Measurements from ENCODE around the gene INO80C.
"Not testable (repeated sequence)": the region's sequence is repeated elsewhere in the genome, so short reads cannot be mapped to it uniquely, and the experiment has no call there.

The INO80C gene

GRCh38 chr18:35487525-35487924 is 10.2 kb downstream of the INO80C start:
- DNase-seq = not testable (repeated sequence)

GRCh38 chr18:35485852-35486251 is 11.9 kb downstream of the INO80C start:
- DNase-seq = no peak

- no peak for DNase-seq
Measured at GRCh38 chr18:35484034-35484433, 13.7 kb downstream of the INO80C start.

GRCh38 chr18:35481960-35482366 is 15.8 kb downstream of the INO80C start:
- DNase-seq = no peak

GRCh38 chr18:35479911-35480586 is 17.7 kb downstream of the INO80C start:
- no peak for DNase-seq

- DNase-seq = no peak
Measured at GRCh38 chr18:35478520-35479435, 19.0 kb downstream of the INO80C start.

GRCh38 chr18:35477974-35478373 is 19.8 kb downstream of the INO80C start:
- DNase-seq = no peak

- DNase-seq = no peak
Measured at GRCh38 chr18:35477497-35477896, 20.3 kb downstream of the INO80C start.

- no peak for DNase-seq
Measured at GRCh38 chr18:35474884-35475283, 22.9 kb downstream of the INO80C start.

- no peak for DNase-seq
Measured at GRCh38 chr18:35473562-35473961, 24.2 kb downstream of the INO80C start.

GRCh38 chr18:35470435-35470834 is 27.3 kb downstream of the INO80C start:
- no peak for DNase-seq

- no peak for DNase-seq
Measured at GRCh38 chr18:35469725-35470124, 28.0 kb downstream of the INO80C start.

- no peak for DNase-seq
Measured at GRCh38 chr18:35468711-35469110, 29.0 kb downstream of the INO80C start.

- no peak for DNase-seq
Measured at GRCh38 chr18:35467624-35468016, 30.1 kb downstream of the INO80C start.

GRCh38 chr18:35466815-35467623 is 30.7 kb downstream of the INO80C start:
- DNase-seq = no peak

GRCh38 chr18:35466334-35466733 is 31.4 kb downstream of the INO80C start:
- no peak for DNase-seq

GRCh38 chr18:35465329-35465728 is 32.4 kb downstream of the INO80C start:
- no peak for DNase-seq

- no peak for DNase-seq
Measured at GRCh38 chr18:35464831-35465279, 32.9 kb downstream of the INO80C start.

- no peak for DNase-seq
Measured at GRCh38 chr18:35463827-35464226, 33.9 kb downstream of the INO80C start.

- no peak for DNase-seq
Measured at GRCh38 chr18:35463050-35463449, 34.7 kb downstream of the INO80C start.

- DNase-seq = no peak
Measured at GRCh38 chr18:35460736-35461161, 37.0 kb downstream of the INO80C start.

- no peak for DNase-seq
Measured at GRCh38 chr18:35459997-35460396, 37.8 kb downstream of the INO80C start.
